GM12865 (cell line): Measurements from ENCODE around the gene KLHL41.
"Not testable (repeated sequence)": the region's sequence is repeated elsewhere in the genome, so short reads cannot be mapped to it uniquely, and the experiment has no call there.

Source experiments
- DNase-seq: peaks from one replicate; pipeline ENCODE4 v3.0.0; 2010; ENCODE audit warnings: low read depth
- H3K4me3 ChIP-seq: 2 replicates; pipeline ENCODE4 v1.5.1; 2011; ENCODE audit warnings: mild to moderate bottlenecking, low read depth, low read length, control low read depth
- CTCF ChIP-seq: IDR thresholded peaks from 2 replicates; pipeline ENCODE4 v1.5.1; 2011; ENCODE audit warnings: low read length, control low read depth, low read depth, inconsistent platforms; ENCODE audit not compliant: insufficient read depth; ENCODE audit errors: missing control alignments

The KLHL41 gene

DNA sequence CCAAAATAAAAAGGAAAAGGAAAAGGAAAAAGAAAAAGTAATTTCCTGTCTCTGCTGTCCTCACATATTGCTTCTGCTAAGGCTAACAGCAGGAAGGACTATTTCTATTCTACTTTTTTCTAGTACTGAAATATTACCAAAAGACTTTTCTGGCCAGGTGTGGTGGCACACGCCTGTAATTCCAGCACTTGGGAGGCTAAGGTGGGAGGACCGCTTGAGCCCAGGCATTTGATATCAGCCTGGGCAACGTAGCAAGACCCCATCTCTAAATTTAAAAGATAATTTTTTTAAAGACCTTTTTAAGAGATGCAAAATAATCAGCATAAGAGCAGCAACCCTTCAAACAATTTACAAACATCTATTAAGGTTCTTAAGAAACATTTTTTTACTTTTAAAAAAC lies 32.9 kb downstream of the KLHL41 start:
- no peak overlapping the region for H3K4me3 ChIP-seq
- TF ChIP-seq CTCF, result no peak
- no peak for DNase-seq

DNA sequence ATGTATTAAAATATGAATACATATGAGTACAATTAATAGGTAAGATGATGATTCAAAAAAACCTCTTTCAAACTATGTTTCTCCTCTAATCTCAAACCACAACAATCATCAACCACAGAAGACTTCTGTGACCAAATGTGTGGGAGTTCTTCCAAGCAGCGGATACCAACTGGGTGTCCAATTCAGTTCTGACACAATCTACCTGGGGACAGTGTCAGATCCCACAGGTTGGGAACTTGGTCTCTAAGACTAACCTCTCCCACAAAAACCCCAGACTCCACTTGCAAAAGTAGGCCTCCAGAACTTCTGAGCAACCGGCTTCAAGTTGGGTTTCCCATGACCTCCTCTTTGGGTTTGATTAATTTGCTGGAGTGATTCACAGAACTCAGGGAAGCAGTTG lies 37.3 kb downstream of the KLHL41 start:
- TF ChIP-seq CTCF, result no peak
- no peak overlapping the region for H3K4me3 ChIP-seq
- no peak for DNase-seq

DNA sequence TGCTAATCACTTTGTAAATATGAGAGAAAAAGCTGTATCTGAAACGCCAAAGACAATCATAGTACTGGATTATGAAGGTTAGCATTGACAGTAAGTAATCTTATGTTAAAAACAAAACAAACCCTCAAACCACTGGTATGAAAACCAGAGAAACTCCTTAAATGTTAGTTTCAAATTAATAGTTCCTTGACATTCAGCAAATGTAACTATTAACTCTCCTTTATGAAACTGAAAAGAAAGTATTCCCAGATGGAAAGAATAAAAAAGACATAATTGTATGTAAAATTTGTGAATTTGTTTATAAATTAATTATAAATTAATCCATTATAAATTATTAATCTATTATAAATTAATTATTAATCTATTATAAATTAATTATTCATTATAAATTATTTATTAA lies 51.9 kb downstream of the KLHL41 start:
- no peak overlapping the region for H3K4me3 ChIP-seq
- TF ChIP-seq CTCF, result no peak
- DNase-seq, result no peak

DNA sequence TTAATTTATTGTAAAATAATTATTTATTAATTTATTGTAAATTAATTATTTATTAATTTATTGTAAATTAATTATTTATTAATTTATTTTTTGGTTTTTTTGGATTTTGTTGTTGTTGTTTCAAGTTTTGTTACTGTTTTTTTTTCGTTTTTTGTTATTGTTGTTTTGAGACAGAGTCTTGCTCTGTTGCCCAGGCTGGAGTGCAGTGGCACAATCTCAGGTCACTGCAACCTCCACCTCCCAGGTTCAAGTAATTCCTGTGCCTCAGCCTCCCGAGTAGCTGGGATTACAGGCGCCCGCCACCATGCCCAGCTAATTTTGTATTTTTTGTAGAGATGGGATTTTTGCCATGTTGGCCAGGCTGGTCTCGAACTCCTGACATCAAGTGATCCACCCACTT lies 52.6 kb downstream of the KLHL41 start:
- not testable (repeated sequence) for H3K4me3 ChIP-seq, DNase-seq

GRCh38 chr2:169562519-169562918 lies 53.0 kb downstream of the KLHL41 start:
- no peak for TF ChIP-seq CTCF
- H3K4me3 ChIP-seq, result no peak overlapping the region
- DNase-seq, result no peak

DNA sequence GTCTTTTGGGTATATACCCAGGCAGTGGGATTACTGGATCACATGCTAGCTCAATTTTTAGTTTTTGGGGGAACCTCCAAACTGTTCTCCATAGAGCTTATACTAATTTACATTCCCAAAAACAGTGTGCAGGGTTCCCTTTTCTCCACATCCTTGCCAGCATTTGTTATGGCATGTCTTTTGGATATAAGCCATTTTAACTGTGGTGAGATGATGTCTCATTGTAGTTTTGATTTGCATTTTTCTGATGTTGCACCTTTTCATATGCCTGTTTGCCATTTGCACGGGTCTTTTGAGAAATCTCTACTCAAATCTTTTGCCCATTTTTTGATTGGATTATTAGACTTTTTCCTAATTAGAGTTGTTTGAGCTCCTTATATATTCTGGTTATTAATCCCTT lies 56.2 kb downstream of the KLHL41 start:
- no peak overlapping the region for H3K4me3 ChIP-seq
- DNase-seq, result no peak
- no peak for TF ChIP-seq CTCF

- no peak for DNase-seq
- TF ChIP-seq CTCF, result no peak
- H3K4me3 ChIP-seq, result no peak overlapping the region
Observed at GRCh38 chr2:169569948-169570347, 60.4 kb downstream of the KLHL41 start.

GRCh38 chr2:169570752-169571151 lies 61.2 kb downstream of the KLHL41 start:
- not testable (repeated sequence) for DNase-seq, H3K4me3 ChIP-seq
